K562 (cell line): ENCODE measurements around the gene SEZ6L.

Source experiments
- CBX2 ChIP-seq: fragments of 200-600 bp; sonication (generic); IDR thresholded peaks from one replicate; pipeline ENCODE4 v1.6.1; 2012; ENCODE audit warnings: mild to moderate bottlenecking, low read length, inconsistent platforms; ENCODE audit not compliant: insufficient read depth, poor library complexity, severe bottlenecking
- CREB1 ChIP-seq, 2 experiments: sonication (generic) in 1 of 2; formaldehyde crosslinking in 1 of 2; IDR thresholded peaks; 2 replicates each; pipeline versions ENCODE4 v1.6.1 to v1.8.0; 2012 to 2022; ENCODE audit warnings: inconsistent platforms in 1 of 2, mild to moderate bottlenecking in 1 of 2, missing genetic modification reagents in 1 of 2, moderate library complexity in 1 of 2
- IRF2 ChIP-seq: sonication (generic); formaldehyde crosslinking; IDR thresholded peaks from 2 replicates; pipeline ENCODE4 v1.8.1; 2022; ENCODE audit warnings: mild to moderate bottlenecking, missing genetic modification reagents
- MAFK ChIP-seq: IDR thresholded peaks from 2 replicates; pipeline ENCODE4 v1.6.1; 2011; ENCODE audit warnings: low read length, improper control_type of control experiment
- PRMT5 ChIP-seq: sonication (generic); formaldehyde crosslinking; IDR thresholded peaks from 2 replicates; pipeline ENCODE4 v1.5.0; 2020; ENCODE audit warnings: missing genetic modification reagents
- TF ChIP-seq, protein P1 (sequence below), 3 experiments: IDR thresholded peaks in 2 of 3; conservative IDR thresholded peaks in 1 of 3; 2 replicates each; pipeline ENCODE4 v1.5.1; 2011 to 2012; ENCODE audit warnings: low read length in 3 of 3, mild to moderate bottlenecking in 3 of 3, control low read depth in 2 of 3, improper control_type of control experiment in 1 of 3, inconsistent platforms in 1 of 3, low read depth in 1 of 3, mixed read lengths in 1 of 3, moderate library complexity in 1 of 3; ENCODE audit not compliant: insufficient read depth in 2 of 3
- TF ChIP-seq, protein P2 (sequence below), 2 experiments: IDR thresholded peaks; 2 replicates each; pipeline ENCODE4 v1.6.1; 2011; ENCODE audit warnings: borderline replicate concordance in 1 of 2, control low read depth in 1 of 2, low read depth in 1 of 2, low read length in 1 of 2, mild to moderate bottlenecking in 1 of 2, mixed read lengths in 1 of 2, moderate library complexity in 1 of 2; ENCODE audit not compliant: insufficient read depth in 1 of 2, insufficient read length in 1 of 2, poor library complexity in 1 of 2, severe bottlenecking in 1 of 2; ENCODE audit errors: extremely low read depth in 1 of 2
- TF ChIP-seq, protein P3 (sequence below), 2 experiments: fragments of 250-450 bp in 1 of 2; fragments of 450-650 bp in 1 of 2; sonication (Bioruptor Pico) in 1 of 2; IDR thresholded peaks; 2 replicates each; pipeline versions ENCODE4 v1.6.1 to v1.8.0; 2016 to 2021; ENCODE audit warnings: mild to moderate bottlenecking in 2 of 2, moderate library complexity in 2 of 2, missing compliant biosample characterization in 1 of 2, missing genetic modification characterization in 1 of 2

GRCh38 chr22:26334232-26334631, 165.0 kb downstream of the SEZ6L start:
- no peak for TF ChIP-seq CREB1 (IDR thresholded peaks at IDR 0.05)
- no peak for TF ChIP-seq CREB1 (CRISPR knock-in tag; IDR thresholded peaks at IDR 0.05)
- TF ChIP-seq, protein P1, sequence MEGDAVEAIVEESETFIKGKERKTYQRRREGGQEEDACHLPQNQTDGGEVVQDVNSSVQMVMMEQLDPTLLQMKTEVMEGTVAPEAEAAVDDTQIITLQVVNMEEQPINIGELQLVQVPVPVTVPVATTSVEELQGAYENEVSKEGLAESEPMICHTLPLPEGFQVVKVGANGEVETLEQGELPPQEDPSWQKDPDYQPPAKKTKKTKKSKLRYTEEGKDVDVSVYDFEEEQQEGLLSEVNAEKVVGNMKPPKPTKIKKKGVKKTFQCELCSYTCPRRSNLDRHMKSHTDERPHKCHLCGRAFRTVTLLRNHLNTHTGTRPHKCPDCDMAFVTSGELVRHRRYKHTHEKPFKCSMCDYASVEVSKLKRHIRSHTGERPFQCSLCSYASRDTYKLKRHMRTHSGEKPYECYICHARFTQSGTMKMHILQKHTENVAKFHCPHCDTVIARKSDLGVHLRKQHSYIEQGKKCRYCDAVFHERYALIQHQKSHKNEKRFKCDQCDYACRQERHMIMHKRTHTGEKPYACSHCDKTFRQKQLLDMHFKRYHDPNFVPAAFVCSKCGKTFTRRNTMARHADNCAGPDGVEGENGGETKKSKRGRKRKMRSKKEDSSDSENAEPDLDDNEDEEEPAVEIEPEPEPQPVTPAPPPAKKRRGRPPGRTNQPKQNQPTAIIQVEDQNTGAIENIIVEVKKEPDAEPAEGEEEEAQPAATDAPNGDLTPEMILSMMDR (IDR thresholded peaks at IDR 0.05 in 2 of 3, conservative IDR thresholded peaks at IDR 0.05 in 1 of 3; ENCODE audit: insufficient read depth in 2 of 3, low read depth in 1 of 3, low read length in 3 of 3): no peak
- TF ChIP-seq IRF2 (CRISPR knock-in tag): no peak
- TF ChIP-seq MAFK: no peak
- TF ChIP-seq PRMT5 (CRISPR knock-in tag): no peak
- TF ChIP-seq, protein P2, sequence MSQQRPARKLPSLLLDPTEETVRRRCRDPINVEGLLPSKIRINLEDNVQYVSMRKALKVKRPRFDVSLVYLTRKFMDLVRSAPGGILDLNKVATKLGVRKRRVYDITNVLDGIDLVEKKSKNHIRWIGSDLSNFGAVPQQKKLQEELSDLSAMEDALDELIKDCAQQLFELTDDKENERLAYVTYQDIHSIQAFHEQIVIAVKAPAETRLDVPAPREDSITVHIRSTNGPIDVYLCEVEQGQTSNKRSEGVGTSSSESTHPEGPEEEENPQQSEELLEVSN (IDR thresholded peaks at IDR 0.05; ENCODE audit: borderline replicate concordance in 1 of 2, extremely low read depth in 1 of 2, insufficient read depth in 1 of 2, insufficient read length in 1 of 2, low read depth in 1 of 2, low read length in 1 of 2, poor library complexity in 1 of 2, severe bottlenecking in 1 of 2): no peak
- TF ChIP-seq CBX2: no peak
- TF ChIP-seq, protein P3, sequence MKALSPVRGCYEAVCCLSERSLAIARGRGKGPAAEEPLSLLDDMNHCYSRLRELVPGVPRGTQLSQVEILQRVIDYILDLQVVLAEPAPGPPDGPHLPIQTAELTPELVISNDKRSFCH (CRISPR knock-in tag; IDR thresholded peaks at IDR 0.05): no peak
- TF ChIP-seq, protein P3 (tag; IDR thresholded peaks at IDR 0.05): no peak
